IMR-90 (cell line): Measurements from ENCODE around the gene TMCC1. TPM values are rescaled to one million over a fixed set of nuclear protein-coding genes. Genes with fewer than 3 reads are reported as not detected.

Source experiments
- ATAC-seq: fragments of 200-7000 bp; cut with Tn5 transposase; 2 replicates; pipeline ENCODE4 v1.9.1; 2020; ENCODE audit warnings: low read depth, mild to moderate bottlenecking, moderate library complexity
- BruUV-seq: library from RNA; stranded (reverse); fragments of 400-500 nt; replicated peaks from 2 replicates; lab custom pipeline; 2021; lab: Mats Ljungman, UMichigan
- CTCF ChIA-PET: fragments of 300-600 bp; formaldehyde crosslinking; extraction: SDS; loops from one replicate; lab custom pipeline; 2021; ENCODE audit warnings: antibody characterized with exemption; lab: Yijun Ruan, JAX
- POLR2A ChIA-PET: fragments of 300-600 bp; sonication (Branson Sonifier 250); formaldehyde crosslinking; loops from one replicate; lab custom pipeline; 2022; ENCODE audit warnings: antibody characterized with exemption; ENCODE audit not compliant: unreplicated experiment; lab: Charles Lee
- DNase-seq: peaks from one replicate; pipeline ENCODE4 v3.0.0; 2013
- H2AFZ ChIP-seq: replicated peaks from 2 replicates; pipeline ENCODE3; 2013; ENCODE audit warnings: low read length, mild to moderate bottlenecking; ENCODE audit not compliant: poor library complexity
- H2AK5ac ChIP-seq: 2 replicates; pipeline ENCODE4 v1.6.1; 2013; ENCODE audit warnings: low read depth, low read length, inconsistent platforms
- H2AK9ac ChIP-seq: replicated peaks from 2 replicates; pipeline ENCODE3; 2013; ENCODE audit warnings: mild to moderate bottlenecking, low read depth, low read length, moderate library complexity; ENCODE audit not compliant: poor library complexity
- H2BK120ac ChIP-seq: 2 replicates; pipeline ENCODE4 v1.6.1; 2013; ENCODE audit warnings: low read depth, low read length, inconsistent platforms
- H2BK15ac ChIP-seq: 3 replicates; pipeline ENCODE4 v1.6.1; 2013; ENCODE audit warnings: low read depth, low read length, inconsistent platforms
- H2BK20ac ChIP-seq: 2 replicates; pipeline ENCODE4 v1.6.1; 2013; ENCODE audit warnings: low read depth, mild to moderate bottlenecking, inconsistent platforms, low read length, moderate library complexity
- H2BK5ac ChIP-seq: 2 replicates; pipeline ENCODE4 v1.6.1; 2013; ENCODE audit warnings: mild to moderate bottlenecking, low read depth, low read length, inconsistent platforms; ENCODE audit not compliant: poor library complexity, severe bottlenecking
- H3K14ac ChIP-seq: replicated peaks from 2 replicates; pipeline ENCODE4 v1.6.1; 2013; ENCODE audit warnings: low read depth, low read length, inconsistent platforms
- H3K18ac ChIP-seq: 2 replicates; pipeline ENCODE4 v1.6.1; 2013; ENCODE audit warnings: low read depth, low read length, control low read depth
- H3K23ac ChIP-seq: 2 replicates; pipeline ENCODE4 v1.6.1; 2013; ENCODE audit warnings: low read depth, low read length, inconsistent platforms
- H3K27ac ChIP-seq: 2 replicates; pipeline ENCODE4 v1.5.1; 2013; ENCODE audit warnings: mild to moderate bottlenecking, control low read depth, low read length; ENCODE audit not compliant: insufficient read depth
- H3K27me3 ChIP-seq: 2 replicates; pipeline ENCODE4 v1.6.1; 2013; ENCODE audit warnings: low read length; ENCODE audit not compliant: control insufficient read depth, insufficient read depth
- H3K36me3 ChIP-seq: 2 replicates; pipeline ENCODE4 v1.6.1; 2013; ENCODE audit warnings: low read length, mixed read lengths; ENCODE audit not compliant: control insufficient read depth, insufficient read depth
- H3K4ac ChIP-seq: 2 replicates; pipeline ENCODE4 v1.6.1; 2013; ENCODE audit warnings: low read depth, low read length, inconsistent platforms
- H3K4me1 ChIP-seq: 2 replicates; pipeline ENCODE4 v1.6.1; 2013; ENCODE audit warnings: low read length, mixed read lengths; ENCODE audit not compliant: control insufficient read depth, insufficient read depth
- H3K4me2 ChIP-seq: 2 replicates; pipeline ENCODE4 v1.6.1; 2013; ENCODE audit warnings: low read depth, mild to moderate bottlenecking, control low read depth, low read length, moderate library complexity
- H3K4me3 ChIP-seq: 2 replicates; pipeline ENCODE4 v1.5.1; 2013; ENCODE audit warnings: low read depth, mild to moderate bottlenecking, control low read depth, low read length, moderate library complexity; ENCODE audit not compliant: insufficient read depth
- H3K56ac ChIP-seq: 2 replicates; pipeline ENCODE4 v1.6.1; 2013; ENCODE audit warnings: low read length, inconsistent platforms; ENCODE audit not compliant: insufficient read depth; ENCODE audit errors: extremely low read depth
- H3K79me1 ChIP-seq, 2 experiments: 2 replicates each; pipeline ENCODE4 v1.6.1; 2013; ENCODE audit warnings: low read length in 2 of 2, inconsistent platforms in 1 of 2, low read depth in 1 of 2
- H3K9ac ChIP-seq: 2 replicates; pipeline ENCODE4 v1.6.1; 2013; ENCODE audit warnings: low read depth, low read length, control low read depth
- H3K9me1 ChIP-seq: 2 replicates; pipeline ENCODE4 v1.6.1; 2013; ENCODE audit warnings: low read length, inconsistent platforms; ENCODE audit not compliant: insufficient read depth
- H3K9me3 ChIP-seq: 2 replicates; pipeline ENCODE4 v1.6.1; 2013; ENCODE audit warnings: low read length; ENCODE audit not compliant: control insufficient read depth, insufficient read depth
- H4K20me1 ChIP-seq: 2 replicates; pipeline ENCODE4 v1.6.1; 2013; ENCODE audit warnings: low read length, inconsistent platforms; ENCODE audit not compliant: insufficient read depth
- H4K5ac ChIP-seq: 2 replicates; pipeline ENCODE4 v1.6.1; 2013; ENCODE audit warnings: mild to moderate bottlenecking, low read depth, low read length, control low read depth
- H4K8ac ChIP-seq, 2 experiments: 2 replicates each; pipeline ENCODE4 v1.6.1; 2013; ENCODE audit warnings: low read depth in 2 of 2, low read length in 2 of 2, control low read depth in 1 of 2, inconsistent platforms in 1 of 2
- H4K91ac ChIP-seq: 2 replicates; pipeline ENCODE4 v1.6.1; 2013; ENCODE audit warnings: low read depth, low read length, inconsistent platforms; ENCODE audit not compliant: insufficient read depth
- BHLHE40 ChIP-seq: fragments of 150-350 bp; IDR thresholded peaks from 2 replicates; pipeline ENCODE4 v1.6.1; 2016; ENCODE audit warnings: mild to moderate bottlenecking, low read depth, low read length
- CHD1 ChIP-seq: IDR thresholded peaks from 2 replicates; pipeline ENCODE4 v1.6.1; 2012; ENCODE audit warnings: low read depth, low read length, improper control_type of control experiment
- FOS ChIP-seq: fragments of 150-350 bp; IDR thresholded peaks from 2 replicates; pipeline ENCODE4 v1.6.1; 2016; ENCODE audit warnings: low read depth, low read length
- MAFK ChIP-seq: IDR thresholded peaks from 2 replicates; pipeline ENCODE4 v1.6.1; 2012; ENCODE audit warnings: low read depth, low read length, improper control_type of control experiment
- NFE2L2 ChIP-seq: fragments of 150-350 bp; IDR thresholded peaks from 2 replicates; pipeline ENCODE4 v1.6.1; 2016; ENCODE audit warnings: low read depth, mild to moderate bottlenecking, low read length
- RAD21 ChIP-seq: IDR thresholded peaks from 2 replicates; pipeline ENCODE4 v1.6.1; 2012; ENCODE audit warnings: low read length, improper control_type of control experiment
- RCOR1 ChIP-seq: IDR thresholded peaks from 2 replicates; pipeline ENCODE4 v1.6.1; 2012; ENCODE audit warnings: mild to moderate bottlenecking, low read length, improper control_type of control experiment; ENCODE audit not compliant: insufficient replicate concordance
- RFX5 ChIP-seq: IDR thresholded peaks from 2 replicates; pipeline ENCODE4 v1.8.0; 2012; ENCODE audit warnings: low read depth, mild to moderate bottlenecking, low read length, moderate library complexity
- SMC3 ChIP-seq: fragments of 150-350 bp; IDR thresholded peaks from 2 replicates; pipeline ENCODE4 v1.6.1; 2016; ENCODE audit warnings: low read depth, mild to moderate bottlenecking, antibody characterized with exemption, low read length, moderate library complexity
- USF2 ChIP-seq: fragments of 150-350 bp; IDR thresholded peaks from 2 replicates; pipeline ENCODE4 v1.6.1; 2017; ENCODE audit warnings: mild to moderate bottlenecking, antibody characterized with exemption, low read length, low read depth
- WGBS, 2 experiments: methylation state at CpG; one replicate each; pipeline versions ENCODE4 v1.1.5 to v1.1.7; 2013; ENCODE audit warnings: missing lambda C conversion rate in 2 of 2; ENCODE audit not compliant: insufficient read length in 1 of 2; ENCODE audit errors: extremely low coverage in 2 of 2; 5-methylcytosine and 5-hydroxymethylcytosine counted together
- dilution Hi-C: fragments of 300-500 bp; cut with HindIII; formaldehyde crosslinking; loops from one replicate; pipeline ENCODE4 v1.14.3; 2018; ENCODE audit warnings: low sequenced_read_pairs; ENCODE audit not compliant: unreplicated experiment
- in situ Hi-C: fragments of 300-500 bp; cut with MboI; formaldehyde crosslinking; loops from 3 replicates; pipeline ENCODE4 v1.14.3; 2019; ENCODE audit warnings: low sequenced_read_pairs, inconsistent platforms, mixed read lengths
- intact Hi-C: fragments of 100-400 bp; cut with micrococcal nuclease; formaldehyde crosslinking; loops from 2 replicates; pipeline ENCODE4 v1.10.0; 2022
- polyA plus RNA-seq, 3 experiments: library from polyadenylated mRNA; depleted of rRNA; stranded (reverse); fragments of >200 nt; gene quantifications; 2 replicates each; pipeline ENCODE4 v1.2.3, GENCODE V29; 2012; ENCODE audit warnings: low replicate concordance in 1 of 3
- total RNA-seq: library from RNA; depleted of rRNA; stranded (reverse); fragments of >200 nt; gene quantifications from 2 replicates; pipeline ENCODE4 v1.2.3, GENCODE V29; 2012
- TF ChIP-seq, protein P1 (sequence below): conservative IDR thresholded peaks from 2 replicates; pipeline ENCODE4 v1.5.1; 2012; ENCODE audit warnings: mild to moderate bottlenecking, low read depth, low read length, improper control_type of control experiment

TMCC1 gene
- total and polyA plus RNA-seq, 2 of the 4 experiments (the other 2 are of a cell fraction) = 5.0 to 7.3 TPM

GRCh38 chr3:129632977-129633376 lies 260.5 kb downstream of the TMCC1 start:
- in situ Hi-C loops = loop anchor here (25.0 kb wide), 1 partner anchor 454 kb away; the partner anchor contains the start of gene ALG1L2
- H4K20me1 ChIP-seq = no peaks in the 10 kb centered on the region

More at GRCh38 chr3:129632977-129633376, 260.5 kb downstream of the TMCC1 start:
- Histone ChIP-seq H3K4me2 (no peak overlapping the region), H3K4me1 (no peaks in the 10 kb centered on the region), H2BK120ac (no peak overlapping the region), H3K18ac (no peak overlapping the region), H3K14ac (no peak overlapping the region), H3K27ac (no peak overlapping the region), H3K9me1 (no peaks in the 10 kb centered on the region), H3K27me3 (no peaks in the 10 kb centered on the region), H3K4ac (no peak overlapping the region), H4K91ac (no peak overlapping the region), H4K8ac (no peak overlapping the region), H4K5ac (no peak overlapping the region), H2AFZ (no peak overlapping the region), H3K56ac (no peak overlapping the region), H2BK15ac (no peak overlapping the region), H2BK5ac (no peak overlapping the region), H3K9ac (no peak overlapping the region), H3K23ac (no peak overlapping the region), H2BK20ac (no peak overlapping the region), H3K79me1 (no peaks in the 10 kb centered on the region), H3K9me3 (peaks cover 15% of the 10 kb centered on the region), H2AK5ac (no peak overlapping the region), H2AK9ac (no peak overlapping the region), H3K36me3 (no peaks in the 10 kb centered on the region), H3K4me3 (no peak overlapping the region)
- 91% methylated on average over 6 of the region's 10 CpGs; no CpG with 5 or more reads in 1 of the 2 experiments for WGBS, 2 experiments
- no peak for TF ChIP-seq RCOR1
- no peak for TF ChIP-seq MAFK
- no peak for TF ChIP-seq SMC3
- no peak for TF ChIP-seq RFX5
- no peak for TF ChIP-seq RAD21
- TF ChIP-seq CHD1 = no peak
- TF ChIP-seq NFE2L2 = no peak
- TF ChIP-seq, protein P1, sequence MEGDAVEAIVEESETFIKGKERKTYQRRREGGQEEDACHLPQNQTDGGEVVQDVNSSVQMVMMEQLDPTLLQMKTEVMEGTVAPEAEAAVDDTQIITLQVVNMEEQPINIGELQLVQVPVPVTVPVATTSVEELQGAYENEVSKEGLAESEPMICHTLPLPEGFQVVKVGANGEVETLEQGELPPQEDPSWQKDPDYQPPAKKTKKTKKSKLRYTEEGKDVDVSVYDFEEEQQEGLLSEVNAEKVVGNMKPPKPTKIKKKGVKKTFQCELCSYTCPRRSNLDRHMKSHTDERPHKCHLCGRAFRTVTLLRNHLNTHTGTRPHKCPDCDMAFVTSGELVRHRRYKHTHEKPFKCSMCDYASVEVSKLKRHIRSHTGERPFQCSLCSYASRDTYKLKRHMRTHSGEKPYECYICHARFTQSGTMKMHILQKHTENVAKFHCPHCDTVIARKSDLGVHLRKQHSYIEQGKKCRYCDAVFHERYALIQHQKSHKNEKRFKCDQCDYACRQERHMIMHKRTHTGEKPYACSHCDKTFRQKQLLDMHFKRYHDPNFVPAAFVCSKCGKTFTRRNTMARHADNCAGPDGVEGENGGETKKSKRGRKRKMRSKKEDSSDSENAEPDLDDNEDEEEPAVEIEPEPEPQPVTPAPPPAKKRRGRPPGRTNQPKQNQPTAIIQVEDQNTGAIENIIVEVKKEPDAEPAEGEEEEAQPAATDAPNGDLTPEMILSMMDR = no peak
- no peak for TF ChIP-seq FOS
- no peak for TF ChIP-seq BHLHE40
- no peak for TF ChIP-seq USF2
- no TSS peak for BruUV-seq
- ChIA-PET CTCF (no interaction called here), POLR2A (no interaction called here)
- ATAC-seq = no peak
- intact Hi-C loops (no loop called here), dilution Hi-C loops (no loop called here)
- no peak for DNase-seq
